GM19395 (cell line): ENCODE data around the gene PAK4.
"Not testable (repeated sequence)": the region's sequence is repeated elsewhere in the genome, so short reads cannot be mapped to it uniquely, and the experiment has no call there.

ENCODE experiments used
- ATAC-seq: cut with Tn5 transposase; IDR thresholded peaks from one replicate; pipeline ENCODE4 v1.9.1; 2021; ENCODE audit warnings: mild to moderate bottlenecking, moderate library complexity; ENCODE audit not compliant: unreplicated experiment

Gene PAK4

GRCh38 chr19:39128516-39129079 is 3.0 kb downstream of the PAK4 start:
- ATAC-seq, result no peak

- ATAC-seq, result no peak
Measured at GRCh38 chr19:39129116-39129515, 3.5 kb downstream of the PAK4 start.

- ATAC-seq, result no peak
Measured at GRCh38 chr19:39130337-39131254, 5.0 kb downstream of the PAK4 start.

GRCh38 chr19:39131255-39131755 is 5.7 kb downstream of the PAK4 start:
- ATAC-seq, result no peak

- ATAC-seq, result no peak
Measured at GRCh38 chr19:39132344-39132969, 6.9 kb downstream of the PAK4 start.

- ATAC-seq, result no peak
Measured at GRCh38 chr19:39133431-39134270, 8.1 kb downstream of the PAK4 start.

DNA sequence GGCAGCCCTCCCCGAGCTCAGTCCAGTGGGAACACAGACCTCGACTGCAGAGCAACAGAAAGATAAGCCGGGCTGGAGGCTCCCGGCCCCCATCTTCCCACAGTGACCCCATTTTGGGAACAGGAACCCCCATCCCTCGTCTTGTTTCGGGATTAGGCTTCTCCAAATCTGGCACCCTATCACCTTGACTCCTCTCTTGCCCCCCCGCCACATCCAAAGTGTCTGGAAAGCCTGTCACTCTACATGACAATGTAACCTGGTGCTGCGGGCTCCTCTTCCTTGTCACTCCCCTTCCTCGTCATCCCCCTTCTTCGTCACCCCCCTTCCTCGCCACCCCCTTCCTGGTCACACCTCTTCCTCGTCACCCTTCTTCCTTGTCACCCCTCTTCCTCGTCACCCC is 10.1 kb downstream of the PAK4 start:
- no peak for ATAC-seq

GRCh38 chr19:39136225-39136940 is 10.8 kb downstream of the PAK4 start:
- no peak for ATAC-seq

GRCh38 chr19:39137131-39137530 is 11.5 kb downstream of the PAK4 start:
- ATAC-seq, result no peak

DNA sequence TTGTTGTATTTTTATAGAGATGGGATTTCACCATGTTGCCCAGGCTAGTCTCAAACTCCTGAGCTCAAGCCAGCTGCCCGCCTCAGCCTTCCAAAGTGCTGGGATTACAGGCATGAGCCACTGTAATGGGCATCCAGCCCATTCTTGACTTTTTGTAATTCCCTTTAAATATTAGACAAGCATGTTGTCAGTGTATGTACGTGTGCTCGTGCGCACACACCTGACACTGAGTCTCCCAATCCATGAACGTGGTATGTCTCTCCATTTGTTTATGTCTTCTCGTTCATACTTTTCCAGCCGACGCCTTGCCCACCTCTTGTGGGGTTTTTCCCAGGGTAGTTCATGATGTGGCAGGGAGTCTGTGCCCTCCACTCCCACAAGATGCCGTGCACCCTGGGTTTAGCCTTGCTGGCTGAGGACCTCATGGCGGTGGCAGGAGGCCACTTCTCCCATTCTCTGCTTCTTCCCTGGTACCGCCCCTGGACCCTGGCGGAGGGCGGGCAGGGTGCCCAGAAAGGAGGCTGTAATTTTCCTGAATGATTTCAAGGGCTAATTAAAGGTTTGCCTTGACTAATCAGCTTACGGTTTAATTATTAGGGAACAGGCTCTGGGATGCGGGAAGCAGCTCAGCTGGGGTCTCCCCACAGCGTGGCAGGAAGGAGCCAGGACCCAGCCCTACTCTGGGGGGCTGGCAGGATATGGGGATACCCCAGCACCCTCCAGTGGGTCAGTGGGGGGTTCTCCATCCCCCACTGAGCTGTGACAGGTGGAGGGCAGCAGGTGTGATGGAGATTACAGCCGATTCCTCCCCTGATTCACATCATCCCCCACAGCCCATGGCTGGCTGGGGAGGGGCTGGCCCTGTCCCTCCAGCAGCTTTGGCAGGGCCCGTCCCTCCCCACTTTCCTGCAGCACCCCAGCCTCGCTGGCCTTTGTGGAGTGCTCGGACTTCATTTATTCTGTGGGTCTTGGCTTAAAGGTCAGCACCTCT is 12.9 kb downstream of the PAK4 start:
- ATAC-seq, result no peak

DNA sequence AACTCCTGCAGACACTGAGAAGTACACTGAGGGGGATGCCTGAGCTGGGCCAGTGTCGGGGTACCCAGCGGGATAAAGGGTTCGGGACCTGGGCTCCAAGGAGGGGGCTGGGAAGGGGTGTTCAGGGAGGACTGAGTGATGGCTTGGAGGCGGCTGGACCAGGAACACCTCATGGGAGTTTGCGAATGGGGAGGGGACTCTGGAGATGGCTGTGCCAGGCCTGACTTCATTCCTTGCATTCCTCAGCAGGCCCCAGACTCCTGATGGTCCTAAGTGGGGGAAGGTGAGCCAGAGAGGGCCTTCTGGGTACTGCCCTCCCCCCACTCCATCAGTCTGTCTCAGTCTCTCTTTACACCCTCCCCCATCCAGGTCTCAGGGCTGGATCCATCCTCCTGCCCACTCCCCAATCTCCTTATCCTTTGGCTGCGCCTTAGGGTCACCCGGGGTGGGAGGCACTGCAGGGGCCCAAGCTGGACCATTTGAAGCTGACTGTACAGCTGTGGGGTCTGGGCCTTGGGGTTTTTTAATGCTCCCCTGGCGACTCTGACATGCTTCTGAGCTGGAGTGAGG is 13.8 kb downstream of the PAK4 start:
- no peak for ATAC-seq

- ATAC-seq, result no peak
Measured at GRCh38 chr19:39139971-39140453, 14.4 kb downstream of the PAK4 start.

- ATAC-seq, result no peak
Measured at GRCh38 chr19:39140594-39140993, 15.0 kb downstream of the PAK4 start.

- no peak for ATAC-seq
Measured at GRCh38 chr19:39141929-39142328, 16.3 kb downstream of the PAK4 start.

DNA sequence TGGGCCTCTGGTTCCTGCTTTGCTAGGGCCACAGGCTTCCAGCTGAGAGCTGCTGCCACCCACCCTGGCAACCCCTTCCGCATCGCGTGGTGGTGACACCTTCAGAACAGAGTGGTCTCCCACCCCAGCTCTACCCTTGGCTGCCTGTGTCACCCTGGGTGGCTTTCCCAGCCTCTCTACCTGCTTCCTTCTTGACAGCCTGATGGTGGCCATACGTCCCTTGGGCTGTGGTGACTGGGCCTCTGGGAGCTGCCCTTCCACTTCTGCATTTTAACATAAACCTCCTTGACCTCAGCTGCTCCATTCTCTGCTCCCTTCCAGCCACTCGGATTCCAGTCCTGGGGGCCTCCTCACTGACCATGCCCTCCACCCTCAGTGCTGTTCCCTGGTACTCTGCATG is 17.0 kb downstream of the PAK4 start:
- ATAC-seq, result no peak

DNA sequence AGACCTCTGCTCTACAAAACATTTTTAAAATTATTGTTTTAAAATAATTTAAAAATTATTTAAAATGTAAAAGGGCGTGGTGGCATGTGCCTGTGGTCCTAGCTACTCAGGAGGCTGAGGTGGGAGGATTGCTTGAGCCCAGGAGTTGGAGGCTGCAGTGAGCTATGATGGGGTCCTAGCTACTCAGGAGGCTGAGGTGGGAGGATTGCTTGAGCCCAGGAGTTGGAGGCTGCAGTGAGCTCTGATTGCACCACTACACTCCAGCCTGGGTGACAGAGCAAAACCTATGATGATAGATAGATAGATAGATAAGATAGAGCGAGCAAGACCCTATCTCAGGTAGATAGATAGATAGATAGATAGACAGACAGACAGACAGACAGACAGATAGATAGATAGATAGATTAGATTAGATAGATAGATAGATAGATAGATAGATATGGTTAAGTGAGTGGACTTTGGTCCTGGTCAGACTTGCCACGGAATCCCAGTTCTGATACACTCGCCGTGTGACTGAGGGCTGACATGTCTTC is 18.2 kb downstream of the PAK4 start:
- ATAC-seq, result not testable (repeated sequence)

DNA sequence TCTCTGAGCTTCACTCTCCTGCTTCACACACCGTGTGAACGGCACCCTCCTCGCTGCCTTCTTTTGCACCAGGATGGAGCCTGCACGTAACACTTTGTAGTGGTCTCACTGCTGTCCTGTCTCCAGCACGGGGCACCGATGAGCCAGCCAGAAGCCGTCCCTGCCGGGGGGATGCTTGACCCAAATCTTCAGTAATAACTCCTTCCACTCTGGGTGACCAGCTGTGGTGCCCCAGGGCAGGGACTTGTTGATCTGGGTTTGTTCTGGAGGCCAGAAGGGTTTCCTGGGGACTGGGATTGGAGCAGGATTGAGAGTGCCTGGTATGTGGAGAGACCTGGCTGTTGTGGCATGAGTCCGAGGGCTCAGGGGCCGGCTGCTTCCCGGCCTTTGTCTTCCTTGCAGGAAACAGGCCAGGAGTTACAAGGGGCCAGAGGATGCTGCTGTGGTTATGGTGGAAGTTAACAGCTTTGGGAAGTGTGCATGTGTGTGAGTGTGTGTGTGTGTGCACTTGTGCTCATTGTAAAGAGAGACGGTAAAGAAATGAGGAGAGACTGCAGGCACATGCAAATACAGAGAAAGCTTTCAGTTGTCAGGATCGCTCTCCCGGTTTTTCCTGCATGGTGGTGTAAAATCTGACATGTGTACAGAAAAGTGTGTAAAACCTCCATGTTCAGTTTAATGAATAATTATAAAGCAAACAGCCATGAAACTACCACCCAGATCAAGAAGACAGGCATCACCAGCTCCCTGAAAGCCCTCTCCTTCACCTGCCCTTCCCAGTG is 18.9 kb downstream of the PAK4 start:
- ATAC-seq, result no peak
